SK-N-MC (cell line): Measurements from ENCODE around the gene TMED7.

Experiments used
- EZH2 ChIP-seq: fragments of 200-600 bp; sonication (generic); IDR thresholded peaks from one replicate; pipeline ENCODE4 v1.6.1; 2017; ENCODE audit warnings: antibody characterized with exemption
- POLR2AphosphoS5 ChIP-seq: IDR thresholded peaks from 2 replicates; pipeline ENCODE4 v1.6.1; 2012; ENCODE audit warnings: mild to moderate bottlenecking, low read depth, low read length, borderline replicate concordance

DNA sequence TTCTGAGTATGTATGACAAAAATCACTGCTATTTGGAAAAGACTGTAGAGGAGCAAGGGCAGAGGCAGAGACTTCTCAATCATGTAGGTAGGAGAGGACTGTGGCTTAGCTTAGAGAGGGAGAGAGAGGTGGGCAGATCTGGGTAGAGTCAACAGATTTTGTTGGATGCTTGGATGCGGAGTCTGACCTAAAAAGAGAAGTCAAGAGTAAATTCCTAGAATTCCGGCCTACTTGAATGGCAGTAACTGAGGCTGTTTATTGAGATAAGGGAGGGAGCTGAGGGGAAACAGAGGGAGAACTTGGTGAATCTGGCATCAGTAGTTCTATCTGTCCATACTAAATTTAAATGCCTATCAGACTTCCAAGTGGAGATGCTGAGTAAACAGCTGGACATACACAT lies 25.9 kb downstream of the TMED7 start:
- TF ChIP-seq EZH2: no peak
- no peak for TF ChIP-seq POLR2AphosphoS5
